SK-N-SH (cell line): ENCODE measurements around the gene CDK13.

Experiments used
- CHD2 ChIP-seq: fragments of 150-350 bp; IDR thresholded peaks from 2 replicates; pipeline ENCODE4 v1.6.1; 2018; ENCODE audit warnings: low read length; ENCODE audit not compliant: partially characterized antibody
- ELF1 ChIP-seq: IDR thresholded peaks from 2 replicates; pipeline ENCODE4 v1.4.0; 2012
- FOXM1 ChIP-seq: IDR thresholded peaks from 2 replicates; pipeline ENCODE4 v1.4.0; 2012; ENCODE audit warnings: low read depth, mild to moderate bottlenecking
- NFIC ChIP-seq: IDR thresholded peaks from 2 replicates; pipeline ENCODE4 v1.4.0; 2012; ENCODE audit warnings: borderline replicate concordance
- POLR2AphosphoS5 ChIP-seq: IDR thresholded peaks from 2 replicates; pipeline ENCODE4 v1.6.1; 2012; ENCODE audit warnings: low read depth, low read length
- RAD21 ChIP-seq: IDR thresholded peaks from 2 replicates; pipeline ENCODE4 v1.6.1; 2012; ENCODE audit warnings: mild to moderate bottlenecking, low read length
- SIN3A ChIP-seq: IDR thresholded peaks from 2 replicates; pipeline ENCODE4 v1.6.1; 2012; ENCODE audit warnings: low read depth, mild to moderate bottlenecking, low read length, moderate library complexity, borderline replicate concordance
- TCF12 ChIP-seq: IDR thresholded peaks from 2 replicates; pipeline ENCODE4 v1.4.0; 2012
- TF ChIP-seq, protein P1 (sequence below): fragments of 200-600 bp; sonication (generic); IDR thresholded peaks from 2 replicates; pipeline ENCODE4 v1.6.1; 2017; ENCODE audit warnings: antibody characterized with exemption, mild to moderate bottlenecking, moderate library complexity
- TF ChIP-seq, protein P2 (sequence below): fragments of 150-350 bp; IDR thresholded peaks from 2 replicates; pipeline ENCODE4 v1.6.1; 2017; ENCODE audit warnings: antibody characterized with exemption, low read length, low read depth, borderline replicate concordance
- TF ChIP-seq, protein P3 (sequence below): IDR thresholded peaks from 2 replicates; pipeline ENCODE4 v1.4.0; 2012; ENCODE audit warnings: low read depth

DNA sequence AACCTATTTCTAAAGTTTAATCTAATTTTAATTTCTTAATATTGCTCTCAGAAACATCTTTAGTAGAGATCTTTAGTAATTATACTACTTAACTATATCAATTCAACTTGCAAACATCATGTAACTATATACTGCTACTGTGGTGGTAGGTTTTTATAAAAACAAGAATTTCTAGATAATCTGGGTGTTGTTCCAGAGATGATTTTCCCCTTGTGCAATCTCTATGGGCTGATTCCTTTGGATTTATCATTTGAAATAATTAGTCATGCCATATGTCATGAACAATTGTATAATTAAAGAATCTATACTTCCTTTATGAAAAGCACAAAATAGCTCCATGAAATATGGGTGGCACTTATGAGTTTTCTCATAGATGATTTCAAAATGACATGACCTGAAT is 23.9 kb upstream of the CDK13 start:
- TF ChIP-seq SIN3A: no peak
- TF ChIP-seq ELF1: no peak
- TF ChIP-seq, protein P1, sequence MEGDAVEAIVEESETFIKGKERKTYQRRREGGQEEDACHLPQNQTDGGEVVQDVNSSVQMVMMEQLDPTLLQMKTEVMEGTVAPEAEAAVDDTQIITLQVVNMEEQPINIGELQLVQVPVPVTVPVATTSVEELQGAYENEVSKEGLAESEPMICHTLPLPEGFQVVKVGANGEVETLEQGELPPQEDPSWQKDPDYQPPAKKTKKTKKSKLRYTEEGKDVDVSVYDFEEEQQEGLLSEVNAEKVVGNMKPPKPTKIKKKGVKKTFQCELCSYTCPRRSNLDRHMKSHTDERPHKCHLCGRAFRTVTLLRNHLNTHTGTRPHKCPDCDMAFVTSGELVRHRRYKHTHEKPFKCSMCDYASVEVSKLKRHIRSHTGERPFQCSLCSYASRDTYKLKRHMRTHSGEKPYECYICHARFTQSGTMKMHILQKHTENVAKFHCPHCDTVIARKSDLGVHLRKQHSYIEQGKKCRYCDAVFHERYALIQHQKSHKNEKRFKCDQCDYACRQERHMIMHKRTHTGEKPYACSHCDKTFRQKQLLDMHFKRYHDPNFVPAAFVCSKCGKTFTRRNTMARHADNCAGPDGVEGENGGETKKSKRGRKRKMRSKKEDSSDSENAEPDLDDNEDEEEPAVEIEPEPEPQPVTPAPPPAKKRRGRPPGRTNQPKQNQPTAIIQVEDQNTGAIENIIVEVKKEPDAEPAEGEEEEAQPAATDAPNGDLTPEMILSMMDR: no peak
- no peak for TF ChIP-seq CHD2
- TF ChIP-seq, protein P2, sequence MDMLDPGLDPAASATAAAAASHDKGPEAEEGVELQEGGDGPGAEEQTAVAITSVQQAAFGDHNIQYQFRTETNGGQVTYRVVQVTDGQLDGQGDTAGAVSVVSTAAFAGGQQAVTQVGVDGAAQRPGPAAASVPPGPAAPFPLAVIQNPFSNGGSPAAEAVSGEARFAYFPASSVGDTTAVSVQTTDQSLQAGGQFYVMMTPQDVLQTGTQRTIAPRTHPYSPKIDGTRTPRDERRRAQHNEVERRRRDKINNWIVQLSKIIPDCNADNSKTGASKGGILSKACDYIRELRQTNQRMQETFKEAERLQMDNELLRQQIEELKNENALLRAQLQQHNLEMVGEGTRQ: no peak
- no peak for TF ChIP-seq FOXM1
- TF ChIP-seq POLR2AphosphoS5: no peak
- TF ChIP-seq TCF12: no peak
- TF ChIP-seq, protein P3, sequence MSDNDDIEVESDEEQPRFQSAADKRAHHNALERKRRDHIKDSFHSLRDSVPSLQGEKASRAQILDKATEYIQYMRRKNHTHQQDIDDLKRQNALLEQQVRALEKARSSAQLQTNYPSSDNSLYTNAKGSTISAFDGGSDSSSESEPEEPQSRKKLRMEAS: no peak
- no peak for TF ChIP-seq NFIC
- no peak for TF ChIP-seq RAD21
